Activated naive CD8-positive, alpha-beta T cell treated with anti-CD3 and anti-CD28 coated beads, Interleukin-2, amount 50 U/mL, for 16 hours (primary cell): ENCODE measurements around the gene COL4A4.

Experiments
- DNase-seq: peaks from one replicate; pipeline ENCODE4 v3.0.0-alpha.2; 2020; ENCODE audit warnings: low read depth, low spot score

COL4A4 gene

DNA sequence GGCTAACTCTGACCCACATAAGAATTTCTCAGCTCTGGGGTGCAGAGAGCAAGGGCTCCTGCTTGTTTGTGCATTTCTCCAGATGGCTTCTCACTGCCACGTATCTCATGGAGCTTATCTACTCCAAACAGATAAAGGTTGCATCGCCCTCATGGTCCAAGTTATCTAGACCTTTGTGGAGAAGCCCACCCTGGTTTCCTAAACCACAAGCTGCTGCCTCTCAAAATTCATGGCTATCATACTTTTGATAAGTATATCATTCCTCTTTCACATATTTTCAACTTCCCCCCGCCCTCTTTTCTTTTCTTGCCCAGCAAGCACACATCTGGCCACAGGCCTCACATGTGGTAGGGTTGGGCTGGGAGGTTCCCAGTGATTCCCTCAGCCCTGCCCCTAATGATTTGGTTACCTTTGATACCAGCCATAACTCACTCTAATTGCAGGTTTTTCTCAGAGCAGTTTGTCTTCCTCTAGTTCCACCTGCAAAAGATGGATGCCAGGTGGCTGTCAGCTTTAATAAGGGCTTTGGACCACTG, 182.1 kb downstream of the COL4A4 start:
- DNase-seq = no peak

DNA sequence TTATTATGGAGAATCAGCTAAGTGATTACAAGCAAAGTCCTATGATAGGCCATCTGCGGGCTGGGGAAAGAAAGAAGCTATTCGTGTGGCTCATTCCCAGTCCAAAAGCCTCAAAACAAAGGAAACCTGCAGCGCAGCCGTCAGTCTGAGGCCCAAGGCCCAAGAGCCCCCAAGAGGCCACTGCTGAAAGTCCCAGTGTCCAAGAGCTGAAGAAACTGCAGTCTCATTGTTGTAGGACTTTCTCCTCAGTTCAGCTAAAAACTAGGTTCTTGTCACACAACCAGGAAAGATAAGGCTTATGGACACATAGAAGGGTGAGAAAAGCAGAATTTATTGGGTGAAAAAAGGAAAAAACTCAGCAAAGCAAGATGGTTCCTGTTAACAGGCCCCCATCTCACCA, 185.0 kb downstream of the COL4A4 start:
- no peak for DNase-seq

DNA sequence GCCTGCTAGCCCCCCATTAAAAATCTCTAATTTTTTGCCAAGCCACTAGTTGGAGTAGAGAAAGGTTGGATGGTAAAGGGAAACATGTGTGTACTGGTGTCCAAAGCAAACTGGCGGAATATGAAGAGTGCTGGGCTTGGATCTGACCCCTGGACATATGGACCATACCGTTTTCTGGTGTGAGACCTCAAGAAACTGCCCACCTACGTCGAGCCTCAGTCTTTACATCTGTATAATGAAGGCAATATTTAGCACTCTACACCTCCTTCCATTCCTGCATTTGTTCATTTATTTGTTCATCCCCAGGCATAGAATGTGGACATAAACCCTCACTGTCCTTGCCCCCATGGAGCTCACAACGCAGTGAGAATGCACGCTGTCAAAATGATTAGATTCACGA, 185.7 kb downstream of the COL4A4 start:
- DNase-seq = no peak

DNA sequence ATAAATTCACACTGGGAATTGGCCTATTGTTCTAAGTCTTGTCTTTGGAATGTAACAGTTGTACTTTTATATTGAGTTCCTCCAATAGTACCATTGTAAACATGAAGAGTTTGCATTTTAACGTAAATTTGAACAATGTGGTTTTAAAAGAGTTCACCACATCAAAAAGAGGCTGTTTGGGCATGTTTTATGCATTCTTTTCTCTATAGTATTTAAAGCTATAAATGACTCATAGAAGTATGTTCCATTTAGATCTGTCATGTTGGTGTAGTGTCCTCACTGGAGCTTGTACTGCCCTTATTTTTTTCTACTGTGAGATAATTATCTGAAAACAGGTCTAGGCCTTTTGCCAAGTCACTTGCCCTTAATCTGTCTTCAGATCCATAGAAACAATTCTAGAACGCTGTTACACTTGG, 186.2 kb downstream of the COL4A4 start:
- no peak for DNase-seq

DNA sequence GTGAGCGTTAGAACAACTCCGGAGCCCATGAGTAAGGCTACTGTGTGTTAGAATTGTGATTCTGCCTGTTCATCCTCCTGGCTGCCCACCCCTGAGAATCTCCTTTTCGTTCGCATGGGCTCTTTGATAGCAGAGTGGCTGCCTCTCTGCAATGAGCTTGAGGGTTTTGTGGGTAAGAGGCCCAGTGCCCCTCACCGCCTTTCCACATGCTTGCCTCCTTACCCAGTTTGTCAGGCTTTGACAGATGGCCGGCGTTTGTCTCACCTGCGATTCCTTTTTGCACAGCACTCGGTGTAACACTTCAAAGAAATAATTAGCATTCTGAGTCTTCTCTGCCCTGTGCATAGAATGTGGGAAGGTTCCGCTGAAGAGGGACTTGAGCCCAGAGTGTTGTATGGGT, 190.2 kb downstream of the COL4A4 start:
- no peak for DNase-seq

DNA sequence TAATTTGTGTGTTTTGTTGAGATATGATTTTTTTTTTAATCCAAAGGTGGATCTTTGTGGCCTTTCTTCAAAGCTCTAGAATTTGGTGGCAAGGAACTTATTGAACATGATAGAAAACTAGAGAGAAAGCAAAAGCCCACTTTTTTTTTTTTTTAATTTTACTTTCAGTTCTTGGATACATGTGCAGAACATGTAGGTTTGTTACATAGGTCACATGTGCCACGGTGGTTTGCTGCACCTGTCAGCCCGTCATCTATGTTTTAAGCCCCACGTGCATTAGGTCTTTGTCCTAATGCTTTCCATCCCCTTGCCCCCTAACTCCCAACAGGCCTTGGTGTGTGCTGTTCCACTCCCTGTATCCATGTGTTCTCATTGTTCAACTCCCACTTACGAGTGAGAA, 192.2 kb downstream of the COL4A4 start:
- DNase-seq = no peak

DNA sequence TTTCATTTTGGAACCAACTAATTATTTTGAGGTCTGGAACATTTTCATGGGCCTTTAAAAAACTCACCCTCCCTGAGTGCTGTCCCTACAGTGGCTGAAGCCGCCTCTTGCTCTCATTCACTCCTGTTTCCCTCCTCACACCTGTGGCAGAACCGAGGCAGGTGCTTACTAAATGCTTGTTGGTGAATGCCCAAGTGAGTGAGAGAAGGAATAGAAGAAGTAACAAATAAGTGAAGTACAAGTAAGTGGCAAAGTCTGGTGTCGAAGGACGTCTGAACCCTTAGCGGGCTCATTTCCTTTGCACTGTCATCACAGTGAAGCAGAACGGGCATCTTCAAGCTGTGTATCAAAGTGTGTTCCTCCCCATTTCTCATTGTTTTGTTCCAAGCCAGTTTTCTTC, 192.9 kb downstream of the COL4A4 start:
- no peak for DNase-seq

DNA sequence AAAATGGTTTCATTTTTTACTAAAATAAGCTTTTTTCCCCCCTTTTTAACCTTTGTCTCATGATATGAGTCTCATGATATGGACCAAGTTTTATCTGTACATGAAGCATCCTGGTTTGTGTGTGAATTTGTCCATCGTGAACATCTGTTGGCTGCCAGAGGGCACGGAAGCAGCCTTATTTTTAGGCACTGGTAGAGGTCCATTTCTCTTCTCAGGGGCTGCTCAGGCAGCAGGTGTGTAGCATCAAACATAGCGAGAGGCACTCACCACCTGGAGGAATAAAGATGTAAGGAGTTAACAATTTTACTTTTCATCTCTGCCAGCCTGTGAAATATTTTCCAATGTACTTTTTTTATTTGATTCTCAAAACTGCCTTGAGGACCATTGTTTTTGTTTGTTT, 193.6 kb downstream of the COL4A4 start:
- no peak for DNase-seq

DNA sequence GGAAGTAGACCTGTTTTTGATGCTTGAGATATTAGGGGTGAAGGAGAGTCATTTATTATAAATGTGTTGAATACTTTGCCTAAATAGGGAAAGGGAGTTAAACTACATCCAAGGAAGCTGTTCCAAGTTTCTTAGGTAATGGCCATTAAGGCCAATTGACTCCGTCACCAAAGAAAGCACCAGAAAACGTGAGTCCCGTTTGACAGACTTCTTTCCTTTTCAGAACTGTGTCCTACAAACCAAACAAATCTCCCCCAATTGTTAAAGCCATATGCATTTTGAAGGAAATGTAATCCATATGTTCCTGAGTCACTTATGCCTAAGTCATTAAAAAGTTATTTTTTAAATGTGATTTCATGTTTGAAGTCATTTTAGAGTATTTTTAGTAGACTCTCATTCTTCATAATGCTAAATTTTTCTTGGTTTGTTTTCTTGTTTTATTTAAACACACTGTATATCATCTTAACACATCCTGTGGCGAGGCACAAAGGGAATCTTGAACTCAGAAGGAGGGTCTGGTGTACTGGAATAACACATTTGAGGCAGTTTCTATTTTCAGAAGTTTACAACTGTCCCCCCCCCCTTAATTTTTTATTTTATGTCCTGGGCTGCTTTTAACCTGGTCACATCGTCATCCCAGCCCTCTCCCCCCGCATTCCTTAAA, 194.5 kb downstream of the COL4A4 start:
- DNase-seq = no peak

DNA sequence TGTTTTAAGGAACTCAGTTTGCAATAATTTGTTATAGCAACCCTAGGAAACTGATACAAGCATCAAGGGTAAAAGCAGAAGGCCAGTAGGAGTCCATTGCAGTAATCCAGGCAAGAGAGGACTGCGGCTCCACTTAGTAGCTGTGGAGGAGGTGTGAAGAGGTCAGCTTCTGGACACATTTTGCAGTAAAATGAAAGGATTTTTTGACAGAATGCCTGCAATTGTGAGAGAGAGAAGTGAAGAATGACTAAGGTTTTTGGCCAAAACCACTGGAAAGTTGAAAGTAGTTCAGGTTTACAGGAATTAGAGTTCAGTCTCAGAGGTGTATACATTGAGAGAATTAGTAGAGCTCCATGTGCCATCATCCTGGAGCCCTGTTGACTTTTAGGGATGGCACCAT, 198.6 kb downstream of the COL4A4 start:
- no peak for DNase-seq

DNA sequence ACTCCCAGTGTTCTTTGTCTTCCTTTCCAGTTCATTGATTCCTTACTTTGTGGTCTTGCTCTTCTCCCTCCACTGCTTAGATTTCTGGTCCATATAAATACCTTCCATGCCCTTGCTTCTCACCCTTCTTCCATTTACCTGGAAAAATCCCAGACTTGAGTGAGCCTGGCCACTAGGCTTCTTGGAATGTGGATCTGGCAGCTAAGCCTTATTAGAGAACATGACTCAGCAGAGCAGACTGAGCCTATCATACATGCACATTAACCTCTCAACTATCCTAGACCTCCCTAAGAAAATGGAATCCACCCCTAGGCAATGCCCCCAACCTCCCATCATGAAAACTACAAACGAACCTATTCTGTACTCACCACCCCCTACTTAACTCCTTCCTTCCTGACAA, 200.5 kb downstream of the COL4A4 start:
- DNase-seq = no peak

DNA sequence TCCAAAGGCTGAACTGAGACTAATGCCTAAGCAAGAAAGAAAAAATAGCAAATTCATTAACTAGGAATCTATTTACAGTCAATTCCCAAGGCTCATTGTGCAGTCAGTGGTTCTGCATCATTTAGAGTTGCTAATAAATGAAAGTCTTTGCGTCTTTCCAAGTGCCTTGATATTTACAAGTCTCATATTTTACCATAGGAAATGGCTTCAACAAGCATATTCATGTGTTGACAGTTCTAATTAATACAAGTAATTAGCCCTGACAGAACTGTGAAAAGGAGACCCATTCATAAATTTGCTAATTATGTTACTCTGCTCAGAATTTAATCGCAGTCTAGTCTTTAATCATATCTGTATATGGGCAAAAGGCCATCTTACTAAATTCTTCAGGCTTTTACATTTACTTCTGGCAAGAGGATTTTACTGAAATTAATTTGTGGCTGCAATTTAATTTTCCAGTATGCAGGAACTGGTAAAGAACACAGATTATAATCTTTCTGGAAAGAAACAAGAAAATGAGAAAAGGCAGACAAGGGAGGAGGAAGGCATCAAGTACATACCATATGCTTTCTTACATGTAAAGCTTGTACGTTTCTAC, 201.7 kb downstream of the COL4A4 start:
- no peak for DNase-seq

DNA sequence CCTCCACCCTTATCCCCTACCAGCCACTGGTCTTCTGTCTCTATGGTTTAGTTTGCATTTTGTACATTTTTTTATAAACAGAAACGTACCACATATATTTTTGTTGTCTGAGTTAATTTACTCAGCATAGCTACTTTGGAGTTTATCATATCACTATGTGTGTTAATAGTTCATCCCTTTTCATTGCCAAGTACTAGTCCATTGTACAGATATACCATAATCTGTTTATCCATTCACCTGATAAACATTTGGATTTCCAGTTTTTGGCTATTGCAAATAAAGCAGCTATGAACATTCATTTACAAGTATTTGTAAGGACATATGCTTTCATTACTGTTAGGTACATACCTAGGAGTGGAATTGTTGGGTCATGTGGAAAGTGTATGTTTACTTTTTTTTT, 204.6 kb downstream of the COL4A4 start:
- DNase-seq = no peak

DNA sequence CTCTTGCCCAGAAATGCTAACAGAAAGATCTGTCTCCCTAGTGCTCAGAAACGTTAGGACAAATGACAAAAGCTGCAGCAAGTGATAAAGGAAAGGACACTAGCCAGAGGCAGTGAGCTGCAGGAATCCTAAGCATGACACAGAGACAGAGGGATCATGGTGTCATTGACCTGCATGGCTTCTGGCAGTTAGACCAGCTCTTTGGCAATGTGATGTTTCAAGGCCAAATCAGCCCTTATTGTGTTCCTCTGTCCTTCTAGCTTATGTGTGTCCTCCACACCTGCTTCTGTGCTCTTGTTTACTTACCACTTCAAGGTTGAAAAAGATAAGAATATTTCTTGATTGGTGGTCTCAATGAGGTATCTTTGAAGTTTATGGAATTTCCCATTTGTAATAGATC, 207.3 kb downstream of the COL4A4 start:
- no peak for DNase-seq

DNA sequence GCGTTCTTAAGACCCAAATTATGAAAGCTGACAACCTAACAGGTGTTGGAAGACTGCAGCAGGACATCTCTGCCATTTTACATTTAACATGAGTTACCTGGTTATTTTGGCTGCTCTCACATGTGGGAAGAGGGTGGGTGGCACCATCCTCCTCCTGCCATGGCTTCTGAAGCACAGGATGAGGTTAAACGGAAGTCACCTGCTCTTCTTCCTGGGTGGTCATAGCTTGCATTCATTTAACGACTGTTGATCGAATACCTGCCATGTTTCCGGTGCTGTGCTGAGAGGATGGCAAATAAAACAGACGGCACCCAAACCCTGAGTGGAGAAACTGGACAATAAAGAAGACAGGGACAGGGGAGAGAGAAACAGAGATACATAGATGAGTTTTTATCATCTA, 210.2 kb downstream of the COL4A4 start:
- no peak for DNase-seq

DNA sequence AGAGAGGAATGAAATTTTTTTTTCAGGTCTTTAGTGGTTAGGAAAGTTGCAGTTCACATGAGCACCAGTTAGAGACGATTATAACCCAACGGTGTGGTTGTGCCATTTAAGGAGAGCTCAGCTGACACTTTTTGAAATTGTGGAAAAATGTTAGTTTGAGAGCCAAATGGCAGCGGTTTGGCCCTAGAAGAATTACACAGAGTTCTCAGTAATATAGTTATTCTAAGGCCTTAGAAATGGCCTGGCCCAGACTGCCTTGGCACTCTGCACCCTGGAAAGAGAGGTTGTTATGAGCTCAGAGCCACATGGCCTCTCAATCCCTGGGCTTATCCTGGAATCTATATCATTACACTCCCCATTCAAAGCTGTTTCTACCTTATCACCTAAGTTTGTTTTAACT, 210.8 kb downstream of the COL4A4 start:
- no peak for DNase-seq
